WTC11 (cell line): Measurements from ENCODE around the gene RASAL2.

ENCODE experiments used
- ELF4 ChIP-seq: sonication (generic); formaldehyde crosslinking; IDR thresholded peaks from 2 replicates; pipeline ENCODE4 v1.8.1; 2022; ENCODE audit warnings: low read depth, mild to moderate bottlenecking, moderate library complexity, missing genetic modification reagents
- ETV6 ChIP-seq: sonication (generic); formaldehyde crosslinking; IDR thresholded peaks from 2 replicates; pipeline ENCODE4 v1.8.1; 2022; ENCODE audit warnings: mild to moderate bottlenecking, missing genetic modification reagents
- FOXK1 ChIP-seq: sonication (generic); formaldehyde crosslinking; IDR thresholded peaks from 2 replicates; pipeline ENCODE4 v1.8.0; 2022; ENCODE audit warnings: mild to moderate bottlenecking, moderate library complexity, missing genetic modification reagents
- FOXP1 ChIP-seq: sonication (generic); formaldehyde crosslinking; IDR thresholded peaks from 2 replicates; pipeline ENCODE4 v1.8.0; 2022; ENCODE audit warnings: missing genetic modification reagents, mild to moderate bottlenecking, moderate library complexity, borderline replicate concordance
- FOXP4 ChIP-seq: sonication (generic); formaldehyde crosslinking; IDR thresholded peaks from 2 replicates; pipeline ENCODE4 v1.8.0; 2022; ENCODE audit warnings: mild to moderate bottlenecking, missing genetic modification reagents
- NFYB ChIP-seq: sonication (generic); formaldehyde crosslinking; conservative IDR thresholded peaks from 2 replicates; pipeline ENCODE4 v1.8.0; 2022; ENCODE audit warnings: low read depth, missing genetic modification reagents
- NR2C2 ChIP-seq: sonication (generic); formaldehyde crosslinking; IDR thresholded peaks from 2 replicates; pipeline ENCODE4 v1.8.0; 2022; ENCODE audit warnings: mild to moderate bottlenecking, missing genetic modification reagents
- RELA ChIP-seq: sonication (generic); formaldehyde crosslinking; IDR thresholded peaks from 2 replicates; pipeline ENCODE4 v1.8.1; 2022; ENCODE audit warnings: missing genetic modification reagents, mild to moderate bottlenecking, borderline replicate concordance
- TP53 ChIP-seq: sonication (generic); formaldehyde crosslinking; IDR thresholded peaks from 2 replicates; pipeline ENCODE4 v1.8.1; 2023; ENCODE audit warnings: mild to moderate bottlenecking, missing genetic modification reagents
- TF ChIP-seq, protein P1 (sequence below): sonication (generic); formaldehyde crosslinking; IDR thresholded peaks from 2 replicates; pipeline ENCODE4 v1.8.0; 2022; ENCODE audit warnings: mild to moderate bottlenecking, missing genetic modification reagents
- TF ChIP-seq, protein P2 (sequence below): sonication (generic); formaldehyde crosslinking; IDR thresholded peaks from 2 replicates; pipeline ENCODE4 v1.8.1; 2022; ENCODE audit warnings: low read depth, mild to moderate bottlenecking, moderate library complexity, missing genetic modification reagents, borderline replicate concordance
- TF ChIP-seq, protein P3 (sequence below): fragments of 200-600 bp; IDR thresholded peaks from 2 replicates; pipeline ENCODE4 v1.8.0; 2022; ENCODE audit warnings: antibody characterized with exemption
- TF ChIP-seq, protein P4 (sequence below): sonication (generic); formaldehyde crosslinking; IDR thresholded peaks from 2 replicates; pipeline ENCODE4 v1.8.1; 2022; ENCODE audit warnings: low read depth, missing genetic modification reagents, borderline replicate concordance

GRCh38 chr1:178301141-178301540, 207.2 kb downstream of the RASAL2 start:
- TF ChIP-seq NFYB (CRISPR knock-in tag) (no peak), NR2C2 (no peak), FOXP1 (CRISPR knock-in tag) (no peak), TP53 (CRISPR knock-in tag) (no peak), RELA (CRISPR knock-in tag) (no peak), FOXK1 (CRISPR knock-in tag) (no peak), FOXP4 (CRISPR knock-in tag) (no peak), ETV6 (no peak), ELF4 (CRISPR knock-in tag) (no peak)
- TF ChIP-seq, protein P1, sequence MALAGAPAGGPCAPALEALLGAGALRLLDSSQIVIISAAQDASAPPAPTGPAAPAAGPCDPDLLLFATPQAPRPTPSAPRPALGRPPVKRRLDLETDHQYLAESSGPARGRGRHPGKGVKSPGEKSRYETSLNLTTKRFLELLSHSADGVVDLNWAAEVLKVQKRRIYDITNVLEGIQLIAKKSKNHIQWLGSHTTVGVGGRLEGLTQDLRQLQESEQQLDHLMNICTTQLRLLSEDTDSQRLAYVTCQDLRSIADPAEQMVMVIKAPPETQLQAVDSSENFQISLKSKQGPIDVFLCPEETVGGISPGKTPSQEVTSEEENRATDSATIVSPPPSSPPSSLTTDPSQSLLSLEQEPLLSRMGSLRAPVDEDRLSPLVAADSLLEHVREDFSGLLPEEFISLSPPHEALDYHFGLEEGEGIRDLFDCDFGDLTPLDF (CRISPR knock-in tag): no peak
- TF ChIP-seq, protein P2, sequence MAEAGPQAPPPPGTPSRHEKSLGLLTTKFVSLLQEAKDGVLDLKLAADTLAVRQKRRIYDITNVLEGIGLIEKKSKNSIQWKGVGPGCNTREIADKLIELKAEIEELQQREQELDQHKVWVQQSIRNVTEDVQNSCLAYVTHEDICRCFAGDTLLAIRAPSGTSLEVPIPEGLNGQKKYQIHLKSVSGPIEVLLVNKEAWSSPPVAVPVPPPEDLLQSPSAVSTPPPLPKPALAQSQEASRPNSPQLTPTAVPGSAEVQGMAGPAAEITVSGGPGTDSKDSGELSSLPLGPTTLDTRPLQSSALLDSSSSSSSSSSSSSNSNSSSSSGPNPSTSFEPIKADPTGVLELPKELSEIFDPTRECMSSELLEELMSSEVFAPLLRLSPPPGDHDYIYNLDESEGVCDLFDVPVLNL (CRISPR knock-in tag): no peak
- TF ChIP-seq, protein P3, sequence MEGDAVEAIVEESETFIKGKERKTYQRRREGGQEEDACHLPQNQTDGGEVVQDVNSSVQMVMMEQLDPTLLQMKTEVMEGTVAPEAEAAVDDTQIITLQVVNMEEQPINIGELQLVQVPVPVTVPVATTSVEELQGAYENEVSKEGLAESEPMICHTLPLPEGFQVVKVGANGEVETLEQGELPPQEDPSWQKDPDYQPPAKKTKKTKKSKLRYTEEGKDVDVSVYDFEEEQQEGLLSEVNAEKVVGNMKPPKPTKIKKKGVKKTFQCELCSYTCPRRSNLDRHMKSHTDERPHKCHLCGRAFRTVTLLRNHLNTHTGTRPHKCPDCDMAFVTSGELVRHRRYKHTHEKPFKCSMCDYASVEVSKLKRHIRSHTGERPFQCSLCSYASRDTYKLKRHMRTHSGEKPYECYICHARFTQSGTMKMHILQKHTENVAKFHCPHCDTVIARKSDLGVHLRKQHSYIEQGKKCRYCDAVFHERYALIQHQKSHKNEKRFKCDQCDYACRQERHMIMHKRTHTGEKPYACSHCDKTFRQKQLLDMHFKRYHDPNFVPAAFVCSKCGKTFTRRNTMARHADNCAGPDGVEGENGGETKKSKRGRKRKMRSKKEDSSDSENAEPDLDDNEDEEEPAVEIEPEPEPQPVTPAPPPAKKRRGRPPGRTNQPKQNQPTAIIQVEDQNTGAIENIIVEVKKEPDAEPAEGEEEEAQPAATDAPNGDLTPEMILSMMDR: no peak
- TF ChIP-seq, protein P4, sequence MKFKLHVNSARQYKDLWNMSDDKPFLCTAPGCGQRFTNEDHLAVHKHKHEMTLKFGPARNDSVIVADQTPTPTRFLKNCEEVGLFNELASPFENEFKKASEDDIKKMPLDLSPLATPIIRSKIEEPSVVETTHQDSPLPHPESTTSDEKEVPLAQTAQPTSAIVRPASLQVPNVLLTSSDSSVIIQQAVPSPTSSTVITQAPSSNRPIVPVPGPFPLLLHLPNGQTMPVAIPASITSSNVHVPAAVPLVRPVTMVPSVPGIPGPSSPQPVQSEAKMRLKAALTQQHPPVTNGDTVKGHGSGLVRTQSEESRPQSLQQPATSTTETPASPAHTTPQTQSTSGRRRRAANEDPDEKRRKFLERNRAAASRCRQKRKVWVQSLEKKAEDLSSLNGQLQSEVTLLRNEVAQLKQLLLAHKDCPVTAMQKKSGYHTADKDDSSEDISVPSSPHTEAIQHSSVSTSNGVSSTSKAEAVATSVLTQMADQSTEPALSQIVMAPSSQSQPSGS (CRISPR knock-in tag): no peak
